ENCODE data around the gene RNF181.
A peak's percentile ranks its signal among the peaks of the same experiment; 100 is the strongest.

RNF181 gene

GRCh38 chr2:85583667-85584353 lies 11.7 kb upstream of the RNF181 start:
- DNase-seq (ENCODE audit: low read depth), result no peak
- peak overlapping the region; percentile 45 for H3K4me3 ChIP-seq (ENCODE audit: control insufficient read depth, low read depth, low read length)
- TF ChIP-seq CTCF (IDR thresholded peaks at IDR 0.05; ENCODE audit: control insufficient read depth, insufficient read depth, low read depth, low read length, missing control alignments), result no peak

- peak within 1 kb of the TSS; percentile 54 for H3K4me3 ChIP-seq (ENCODE audit: control insufficient read depth, low read depth, low read length)
- DNase-seq (ENCODE audit: low read depth), result no peak
- no peak for TF ChIP-seq CTCF (IDR thresholded peaks at IDR 0.05; ENCODE audit: control insufficient read depth, insufficient read depth, low read depth, low read length, missing control alignments)
Observed at GRCh38 chr2:85584354-85584856, 11.1 kb upstream of the RNF181 start, which contains the start of gene VAMP5. Gene VAMP5, plus strand, starts transcription at chr2:85584431. Its CDS starts 60 bp downstream, at chr2:85584491.

- no peak for TF ChIP-seq CTCF (IDR thresholded peaks at IDR 0.05; ENCODE audit: control insufficient read depth, insufficient read depth, low read depth, low read length, missing control alignments)
- H3K4me3 ChIP-seq (ENCODE audit: control insufficient read depth, low read depth, low read length), result peak overlapping the region; percentile 54
- DNase-seq (ENCODE audit: low read depth), result no peak
Observed at GRCh38 chr2:85584857-85585780, 10.4 kb upstream of the RNF181 start.

- H3K4me3 ChIP-seq (ENCODE audit: control insufficient read depth, low read depth, low read length), result peak overlapping the region; percentile 54; the same call in 1 of the 2 replicates
- TF ChIP-seq CTCF (IDR thresholded peaks at IDR 0.05; ENCODE audit: control insufficient read depth, insufficient read depth, low read depth, low read length, missing control alignments), result no peak
- DNase-seq (ENCODE audit: low read depth), result no peak
Observed at GRCh38 chr2:85585781-85586105, 9.8 kb upstream of the RNF181 start.

- no peak for DNase-seq (ENCODE audit: low read depth)
- H3K4me3 ChIP-seq (ENCODE audit: control insufficient read depth, low read depth, low read length), result no peak overlapping the region
- no peak for TF ChIP-seq CTCF (IDR thresholded peaks at IDR 0.05; ENCODE audit: control insufficient read depth, insufficient read depth, low read depth, low read length, missing control alignments)
Observed at GRCh38 chr2:85588236-85588635, 7.3 kb upstream of the RNF181 start.

- no peak for TF ChIP-seq CTCF (IDR thresholded peaks at IDR 0.05; ENCODE audit: control insufficient read depth, insufficient read depth, low read depth, low read length, missing control alignments)
- DNase-seq (ENCODE audit: low read depth), result no peak
- no peak overlapping the region for H3K4me3 ChIP-seq (ENCODE audit: control insufficient read depth, low read depth, low read length)
Observed at GRCh38 chr2:85588645-85589044, 6.9 kb upstream of the RNF181 start.
